Suprapubic skin (tissue), 4 donors: ENCODE measurements around the gene DDX56.

ENCODE experiments used
- CTCF ChIP-seq, 2 donors: fragments of 200-600 bp in 1 of 2; fragments of 450-650 bp in 1 of 2; sonication (generic) in 1 of 2; IDR thresholded peaks; one replicate each; pipeline ENCODE4 v1.5.1; 2016 to 2019; ENCODE audit warnings: antibody characterized with exemption in 2 of 2, mild to moderate bottlenecking in 1 of 2, moderate library complexity in 1 of 2
- POLR2A ChIP-seq, 2 donors: fragments of 450-650 bp; IDR thresholded peaks; one replicate each; pipeline ENCODE4 v1.6.1; 2017; ENCODE audit warnings: antibody characterized with exemption in 2 of 2, mild to moderate bottlenecking in 2 of 2, moderate library complexity in 2 of 2
- POLR2AphosphoS5 ChIP-seq, 3 donors: sonication (generic); formaldehyde crosslinking; IDR thresholded peaks; one replicate each; pipeline ENCODE4 v1.6.1; 2017; ENCODE audit warnings: antibody characterized with exemption in 3 of 3

GRCh38 chr7:44590910-44591309, 17.2 kb upstream of the DDX56 start:
- TF ChIP-seq POLR2A (IDR thresholded peaks at IDR 0.05) (no peak), CTCF (IDR thresholded peaks at IDR 0.05) (no peak), POLR2AphosphoS5 (IDR thresholded peaks at IDR 0.05) (no peak)
